Osteocyte (in vitro differentiated cells): Measurements from ENCODE around the gene ADNP. TPM values are rescaled to one million over a fixed set of nuclear protein-coding genes. Genes with fewer than 3 reads are reported as not detected.

Experiments used
- DNase-seq: peaks from one replicate; pipeline ENCODE4 v3.0.0; 2021; ENCODE audit warnings: mixed read lengths; ENCODE audit not compliant: unreplicated experiment; ENCODE audit errors: extremely low spot score
- H3K27ac Mint-ChIP-seq: one replicate; pipeline ENCODE4 v1.8.0; 2021; ENCODE audit warnings: mild to moderate bottlenecking, mixed read lengths; ENCODE audit not compliant: unreplicated experiment
- H3K27me3 Mint-ChIP-seq: one replicate; pipeline ENCODE4 v1.8.0; 2021; ENCODE audit warnings: mixed read lengths; ENCODE audit not compliant: unreplicated experiment
- H3K36me3 Mint-ChIP-seq: one replicate; pipeline ENCODE4 v1.8.0; 2021; ENCODE audit warnings: mixed read lengths; ENCODE audit not compliant: unreplicated experiment
- H3K4me1 Mint-ChIP-seq: one replicate; pipeline ENCODE4 v1.8.0; 2021; ENCODE audit warnings: mixed read lengths; ENCODE audit not compliant: unreplicated experiment
- H3K4me3 Mint-ChIP-seq: one replicate; pipeline ENCODE4 v1.8.0; 2021; ENCODE audit warnings: mild to moderate bottlenecking, moderate library complexity, mixed read lengths; ENCODE audit not compliant: unreplicated experiment
- H3K9me3 Mint-ChIP-seq: one replicate; pipeline ENCODE4 v1.8.0; 2021; ENCODE audit warnings: mixed read lengths; ENCODE audit not compliant: unreplicated experiment
- total RNA-seq: library from RNA; stranded (reverse); gene quantifications from 2 replicates; pipeline ENCODE4 v1.2.1, GENCODE V29; 2021
- TF ChIP-seq, protein P1 (sequence below): fragments of 200-600 bp; sonication (generic); IDR thresholded peaks from 2 replicates; pipeline ENCODE4 v1.5.0; 2021; ENCODE audit warnings: antibody characterized with exemption, mild to moderate bottlenecking, moderate library complexity

ADNP gene
- total RNA-seq, 1 donor from 2014 or later, result 67.4 TPM

DNA sequence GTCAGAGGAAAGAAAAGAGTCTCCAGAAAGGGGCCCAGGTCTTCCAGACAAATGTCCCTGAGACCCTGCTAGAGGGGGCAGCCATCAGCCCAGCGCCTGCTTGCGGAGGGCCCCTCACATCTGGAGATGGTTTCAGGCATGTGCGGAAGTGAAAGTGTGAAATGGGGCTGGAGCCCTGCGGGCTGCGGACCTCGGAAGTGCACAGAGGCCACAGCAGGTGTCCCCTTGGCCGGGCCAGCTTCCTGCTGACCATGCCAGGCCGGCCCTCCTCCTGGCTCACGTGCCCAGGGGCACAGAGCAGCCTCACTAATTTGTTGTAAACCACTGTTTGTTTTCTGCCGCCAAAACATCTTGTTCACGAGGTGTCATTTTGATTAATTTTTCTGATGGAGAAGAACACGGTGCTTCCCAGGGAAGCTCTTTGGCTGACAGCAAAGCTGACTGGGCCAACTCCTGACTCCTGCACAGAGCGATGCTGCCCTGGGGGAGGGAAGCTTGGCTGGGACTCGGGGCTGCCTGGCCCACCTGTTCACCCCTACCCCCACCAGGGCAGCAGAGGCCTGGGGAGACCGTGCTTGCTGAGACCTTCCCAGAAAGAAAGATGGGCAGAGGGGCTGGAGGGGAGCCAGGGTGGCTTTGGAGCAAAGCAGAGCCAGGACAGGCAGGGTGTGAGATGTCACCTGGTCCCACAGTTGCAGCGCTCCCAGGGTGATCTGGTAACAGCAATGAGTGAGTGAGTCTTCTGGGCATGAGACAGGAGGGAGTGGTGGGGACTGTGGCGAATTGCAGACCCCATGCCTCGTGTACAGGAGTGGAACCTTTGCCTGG is 82.2 kb downstream of the ADNP start:
- H3K9me3 Mint-ChIP-seq, result no peaks in the 10 kb centered on the region
- H3K36me3 Mint-ChIP-seq, result no peaks in the 10 kb centered on the region
- peak overlapping the region; percentile 53 for H3K27ac Mint-ChIP-seq
- TF ChIP-seq, protein P1, sequence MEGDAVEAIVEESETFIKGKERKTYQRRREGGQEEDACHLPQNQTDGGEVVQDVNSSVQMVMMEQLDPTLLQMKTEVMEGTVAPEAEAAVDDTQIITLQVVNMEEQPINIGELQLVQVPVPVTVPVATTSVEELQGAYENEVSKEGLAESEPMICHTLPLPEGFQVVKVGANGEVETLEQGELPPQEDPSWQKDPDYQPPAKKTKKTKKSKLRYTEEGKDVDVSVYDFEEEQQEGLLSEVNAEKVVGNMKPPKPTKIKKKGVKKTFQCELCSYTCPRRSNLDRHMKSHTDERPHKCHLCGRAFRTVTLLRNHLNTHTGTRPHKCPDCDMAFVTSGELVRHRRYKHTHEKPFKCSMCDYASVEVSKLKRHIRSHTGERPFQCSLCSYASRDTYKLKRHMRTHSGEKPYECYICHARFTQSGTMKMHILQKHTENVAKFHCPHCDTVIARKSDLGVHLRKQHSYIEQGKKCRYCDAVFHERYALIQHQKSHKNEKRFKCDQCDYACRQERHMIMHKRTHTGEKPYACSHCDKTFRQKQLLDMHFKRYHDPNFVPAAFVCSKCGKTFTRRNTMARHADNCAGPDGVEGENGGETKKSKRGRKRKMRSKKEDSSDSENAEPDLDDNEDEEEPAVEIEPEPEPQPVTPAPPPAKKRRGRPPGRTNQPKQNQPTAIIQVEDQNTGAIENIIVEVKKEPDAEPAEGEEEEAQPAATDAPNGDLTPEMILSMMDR, result no peak
- H3K4me3 Mint-ChIP-seq, result no peak overlapping the region
- peaks cover 27% of the 10 kb centered on the region for H3K4me1 Mint-ChIP-seq
- DNase-seq, result no peak
- no peaks in the 10 kb centered on the region for H3K27me3 Mint-ChIP-seq

DNA sequence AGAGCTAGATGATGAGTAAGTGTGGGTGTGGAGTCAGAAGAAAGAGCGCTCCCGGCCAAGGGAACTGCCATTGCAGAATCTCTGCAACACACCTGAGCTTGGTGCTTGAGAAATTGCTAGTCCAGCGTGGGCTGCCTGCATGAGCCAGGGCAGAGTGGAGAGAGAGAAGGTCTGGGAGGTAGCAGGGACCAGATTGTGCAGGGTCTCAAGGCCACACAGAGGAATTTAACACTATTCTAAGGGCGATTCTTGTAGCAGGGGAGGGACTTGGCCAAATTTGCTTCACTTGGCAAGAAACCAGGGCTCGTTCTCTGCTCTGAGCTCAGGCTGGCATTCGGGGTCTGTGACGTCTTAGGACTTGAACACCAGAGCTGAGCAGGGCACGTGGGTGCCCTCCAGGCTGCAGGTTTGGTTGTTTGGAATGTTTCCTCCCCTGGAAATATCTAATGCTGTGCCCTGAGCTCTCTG is 82.9 kb downstream of the ADNP start:
- peaks cover 27% of the 10 kb centered on the region for H3K4me1 Mint-ChIP-seq
- no peaks in the 10 kb centered on the region for H3K27me3 Mint-ChIP-seq
- H3K9me3 Mint-ChIP-seq, result no peaks in the 10 kb centered on the region
- no peak for DNase-seq
- TF ChIP-seq, protein P1, result no peak
- no peaks in the 10 kb centered on the region for H3K36me3 Mint-ChIP-seq
- peak overlapping the region; percentile 53 for H3K27ac Mint-ChIP-seq
- no peak overlapping the region for H3K4me3 Mint-ChIP-seq

DNA sequence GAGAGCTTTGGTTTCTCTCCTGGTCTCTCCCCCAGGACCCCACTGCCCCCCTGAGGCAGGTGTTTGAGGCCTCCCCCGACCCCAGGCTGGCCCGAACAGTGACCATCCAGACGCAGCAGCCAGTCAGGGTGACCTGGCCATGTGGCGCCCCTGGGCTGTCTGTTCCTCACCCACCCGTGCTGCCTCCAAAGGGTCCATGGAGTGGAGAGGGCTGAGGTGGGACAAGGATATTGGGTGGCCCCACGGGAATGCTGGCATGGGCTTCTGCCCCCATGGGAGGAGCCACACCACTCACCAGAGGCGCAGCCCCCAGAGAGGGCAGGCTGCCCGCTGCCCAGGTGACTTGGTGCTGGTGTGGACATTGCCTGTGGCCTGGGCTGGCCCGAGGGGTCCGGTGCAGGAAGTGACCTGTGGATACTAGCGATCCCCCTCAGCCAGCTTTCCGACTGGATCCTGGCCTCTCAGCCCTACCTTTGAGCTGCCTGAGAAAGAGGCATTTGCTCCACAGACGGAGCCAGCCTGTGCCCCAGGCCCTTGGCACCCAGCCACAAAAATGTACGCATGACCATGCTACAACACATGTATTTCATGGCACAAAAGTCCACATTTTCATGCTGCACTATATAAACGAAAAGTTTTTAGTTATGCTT is 85.5 kb downstream of the ADNP start:
- Mint-ChIP-seq H3K27ac (no peak overlapping the region), H3K36me3 (no peaks in the 10 kb centered on the region)
- no peak for DNase-seq

DNA sequence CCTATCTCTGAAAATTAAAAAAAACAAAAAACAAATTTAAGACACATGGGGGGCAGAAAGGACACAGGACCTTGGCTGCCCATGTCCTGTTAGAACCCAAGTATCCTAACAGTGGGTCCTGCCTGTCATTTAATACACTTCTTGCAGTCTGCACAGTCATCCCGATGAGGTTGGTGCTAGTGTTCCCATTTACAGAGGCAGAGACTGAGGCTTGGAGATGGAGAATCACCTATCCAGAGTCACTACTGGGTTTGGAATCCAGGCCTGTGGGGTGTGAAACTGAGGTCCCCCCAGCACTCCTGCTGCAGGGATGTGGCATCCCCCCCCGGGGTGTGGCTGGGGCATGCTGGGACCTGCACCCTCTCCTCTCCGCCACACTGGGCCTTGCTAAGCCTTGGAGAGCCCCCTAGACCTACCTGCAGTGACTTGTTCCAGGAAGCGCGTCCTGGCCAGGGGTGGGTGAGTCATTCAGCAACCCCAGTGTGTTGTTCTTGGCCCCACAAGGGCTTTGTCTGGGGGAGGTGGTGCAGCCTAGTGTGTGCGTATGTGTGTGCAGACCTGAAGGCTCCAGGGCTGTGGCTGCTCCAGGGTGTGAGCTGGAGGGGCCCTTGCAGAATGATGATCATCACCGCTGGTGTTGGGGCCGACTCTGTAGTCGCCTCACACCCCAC is 86.7 kb downstream of the ADNP start:
- no peaks in the 10 kb centered on the region for H3K9me3 Mint-ChIP-seq
- H3K36me3 Mint-ChIP-seq, result no peaks in the 10 kb centered on the region
- no peak overlapping the region for H3K27ac Mint-ChIP-seq
- H3K27me3 Mint-ChIP-seq, result no peaks in the 10 kb centered on the region
- TF ChIP-seq, protein P1, result no peak
- DNase-seq, result no peak
- H3K4me1 Mint-ChIP-seq, result peaks cover 25% of the 10 kb centered on the region
- no peak overlapping the region for H3K4me3 Mint-ChIP-seq

More for the DNA sequence above, 85.5 kb downstream of the ADNP start:
- Mint-ChIP-seq H3K4me1 (peaks cover 27% of the 10 kb centered on the region), H3K9me3 (no peaks in the 10 kb centered on the region), H3K4me3 (no peak overlapping the region), H3K27me3 (no peaks in the 10 kb centered on the region)
- TF ChIP-seq, protein P1, result no peak
